Kidney (tissue), 14 donors: ENCODE data around the gene CLIP1. TPM values are rescaled to one million over a fixed set of nuclear protein-coding genes. Genes with fewer than 3 reads are reported as not detected.

Source experiments
- DNase-seq, 5 donors: peaks; one replicate each; pipeline ENCODE4 v3.0.0-alpha.2; 2013 to 2020
- FAIRE-seq: peaks from 2 replicates; lab custom pipeline; 2012; peaks lifted over from hg19 to GRCh38; lab: Jason Lieb, UNC
- H3K27ac ChIP-seq, 2 donors: one replicate each; pipeline ENCODE4 v1.7.0; 2013; ENCODE audit warnings: low read depth in 2 of 2, low read length in 2 of 2, inconsistent platforms in 1 of 2
- H3K27me3 ChIP-seq: one replicate; pipeline ENCODE4 v1.7.1; 2013; ENCODE audit warnings: low read length, inconsistent platforms; ENCODE audit not compliant: control insufficient read depth, insufficient read depth
- H3K36me3 ChIP-seq, 3 donors: one replicate each; pipeline versions ENCODE4 v1.7.0 to v1.7.1; 2013; ENCODE audit warnings: low read length in 3 of 3, control low read depth in 1 of 3, inconsistent platforms in 1 of 3; ENCODE audit not compliant: insufficient read depth in 3 of 3, control insufficient read depth in 2 of 3
- H3K4me1 ChIP-seq, 3 donors: one replicate each; pipeline versions ENCODE4 v1.7.0 to v1.7.1; 2013; ENCODE audit warnings: low read length in 3 of 3, inconsistent platforms in 1 of 3, low read depth in 1 of 3; ENCODE audit not compliant: control insufficient read depth in 2 of 3, insufficient read depth in 2 of 3
- H3K4me3 ChIP-seq, 3 donors: one replicate each; pipeline versions ENCODE4 v1.7.0 to v1.8.1; 2013; ENCODE audit warnings: low read length in 3 of 3, control low read depth in 1 of 3, inconsistent platforms in 1 of 3
- H3K9ac ChIP-seq, 3 donors: one replicate each; pipeline versions ENCODE4 v1.7.0 to v1.7.1; 2013; ENCODE audit warnings: low read length in 3 of 3, control low read depth in 1 of 3, inconsistent platforms in 1 of 3
- H3K9me3 ChIP-seq, 3 donors: one replicate each; pipeline versions ENCODE4 v1.7.0 to v1.7.1; 2013; ENCODE audit warnings: low read length in 3 of 3, control low read depth in 1 of 3, inconsistent platforms in 1 of 3; ENCODE audit not compliant: control insufficient read depth in 2 of 3, insufficient read depth in 1 of 3
- intact Hi-C: fragments of 100-400 bp; cut with DNase I; formaldehyde crosslinking; loops from one replicate; pipeline ENCODE4 v1.11.1; 2022
- polyA plus RNA-seq: library from polyadenylated mRNA; stranded (reverse); fragments of 350-450 nt; fragmentation: Illumina TruSeq; extraction: RNeasy Lipid Tissue Mini Kit (QIAGEN cat#74804); gene quantifications from one replicate; pipeline ENCODE4 v1.2.3, GENCODE V29; 2014; ENCODE audit warnings: low read depth, low replicate concordance; ENCODE audit not compliant: insufficient read depth
- total RNA-seq: library from RNA; stranded (reverse); fragmentation: NEBNext Ultra II Directional; extraction: Animal tissue kit (Norgen Biotek cat#: 25700); gene quantifications from one replicate; pipeline ENCODE4 v1.2.1, GENCODE V29; 2021
- TF ChIP-seq, protein P1 (sequence below): IDR thresholded peaks from 3 replicates; pipeline ENCODE4 v1.5.1; 2012; ENCODE audit warnings: mild to moderate bottlenecking, moderate library complexity, borderline replicate concordance; ENCODE audit not compliant: insufficient read depth; ENCODE audit errors: extremely low read depth
- donor health status: control.
- donor health status: control.
- donor health status: control.
- donor health status: control.
- donor health status: control.
- donor health status: DM: yes; HTN: yes; CAD: no.
- donor health status: Normal renal cell carcinoma (clear cell type).

CLIP1 gene
- total and polyA plus RNA-seq, 2 donors from 2014 or later: 14.5 to 85.3 TPM

DNA sequence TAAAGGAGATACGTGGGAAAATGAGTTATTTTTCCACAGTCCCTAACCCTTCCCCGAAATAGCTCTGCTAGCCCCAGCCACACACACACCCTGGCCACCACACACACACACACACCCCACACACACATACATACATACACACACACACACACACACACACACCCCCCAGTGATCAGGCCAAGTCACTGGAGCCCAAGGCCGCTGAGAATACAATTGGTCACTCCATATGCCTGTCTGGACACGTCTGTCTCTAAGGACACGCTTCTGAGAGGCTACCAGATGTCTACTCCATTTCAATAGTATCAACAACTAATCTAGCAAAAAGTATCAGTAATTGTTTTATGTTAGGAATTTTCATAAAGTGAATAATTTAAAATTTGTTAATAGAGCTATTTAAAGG lies 183.6 kb downstream of the CLIP1 start:
- H3K36me3 ChIP-seq: peaks cover 2 to 31% (median 15%) of the 10 kb centered on the region in 3 donors
- no peaks in the 10 kb centered on the region for H3K9me3 ChIP-seq
- DNase-seq (no peak), FAIRE-seq (no peak)
- no peaks in the 10 kb centered on the region for H3K4me1 ChIP-seq
- no peak overlapping the region for H3K4me3 ChIP-seq
- TF ChIP-seq, protein P1, sequence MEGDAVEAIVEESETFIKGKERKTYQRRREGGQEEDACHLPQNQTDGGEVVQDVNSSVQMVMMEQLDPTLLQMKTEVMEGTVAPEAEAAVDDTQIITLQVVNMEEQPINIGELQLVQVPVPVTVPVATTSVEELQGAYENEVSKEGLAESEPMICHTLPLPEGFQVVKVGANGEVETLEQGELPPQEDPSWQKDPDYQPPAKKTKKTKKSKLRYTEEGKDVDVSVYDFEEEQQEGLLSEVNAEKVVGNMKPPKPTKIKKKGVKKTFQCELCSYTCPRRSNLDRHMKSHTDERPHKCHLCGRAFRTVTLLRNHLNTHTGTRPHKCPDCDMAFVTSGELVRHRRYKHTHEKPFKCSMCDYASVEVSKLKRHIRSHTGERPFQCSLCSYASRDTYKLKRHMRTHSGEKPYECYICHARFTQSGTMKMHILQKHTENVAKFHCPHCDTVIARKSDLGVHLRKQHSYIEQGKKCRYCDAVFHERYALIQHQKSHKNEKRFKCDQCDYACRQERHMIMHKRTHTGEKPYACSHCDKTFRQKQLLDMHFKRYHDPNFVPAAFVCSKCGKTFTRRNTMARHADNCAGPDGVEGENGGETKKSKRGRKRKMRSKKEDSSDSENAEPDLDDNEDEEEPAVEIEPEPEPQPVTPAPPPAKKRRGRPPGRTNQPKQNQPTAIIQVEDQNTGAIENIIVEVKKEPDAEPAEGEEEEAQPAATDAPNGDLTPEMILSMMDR: no peak
- no peaks in the 10 kb centered on the region for H3K27me3 ChIP-seq
- H3K9ac ChIP-seq: no peak overlapping the region
- no peak overlapping the region for H3K27ac ChIP-seq
- intact Hi-C loops: no loop called here

- TF ChIP-seq, protein P1: no peak
- DNase-seq (no peak), FAIRE-seq (no peak)
- H3K9ac ChIP-seq: no peak overlapping the region
- peaks cover 2 to 51% (median 18%) of the 10 kb centered on the region in 3 donors for H3K36me3 ChIP-seq
- H3K27me3 ChIP-seq: no peaks in the 10 kb centered on the region
- intact Hi-C loops: no loop called here
- H3K4me1 ChIP-seq: no peaks in the 10 kb centered on the region
- no peaks in the 10 kb centered on the region for H3K9me3 ChIP-seq
- H3K27ac ChIP-seq: no peak overlapping the region
- H3K4me3 ChIP-seq: no peak overlapping the region
Observed at GRCh38 chr12:122235741-122236140, 186.7 kb downstream of the CLIP1 start.

DNA sequence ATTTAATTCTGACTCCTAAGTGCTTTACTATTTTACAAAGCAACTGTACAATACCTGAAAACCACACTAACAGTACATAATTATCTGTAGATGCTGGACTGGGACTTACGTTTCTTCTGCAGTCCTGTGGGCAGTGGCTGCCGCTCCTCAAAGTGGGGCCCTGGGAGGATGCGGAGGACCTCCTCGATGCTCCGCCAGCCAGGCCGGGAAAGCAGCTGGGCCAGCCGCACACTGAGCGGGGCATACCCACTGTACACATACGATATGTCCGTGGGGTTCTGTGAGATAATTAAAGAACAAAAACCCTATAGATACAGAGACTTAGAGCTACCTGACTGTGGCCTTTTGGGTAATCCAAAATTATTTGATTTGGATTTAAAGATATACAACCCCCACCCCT lies 189.8 kb downstream of the CLIP1 start:
- Histone ChIP-seq H3K4me3 (no peak overlapping the region), H3K36me3 (peaks cover 2 to 54% (median 16%) of the 10 kb centered on the region in 3 donors), H3K9ac (no peak overlapping the region), H3K27me3 (no peaks in the 10 kb centered on the region), H3K4me1 (no peaks in the 10 kb centered on the region), H3K9me3 (no peaks in the 10 kb centered on the region), H3K27ac (no peak overlapping the region)
- TF ChIP-seq, protein P1: no peak
- FAIRE-seq (no peak), DNase-seq (no peak)
- intact Hi-C loops: no loop called here

DNA sequence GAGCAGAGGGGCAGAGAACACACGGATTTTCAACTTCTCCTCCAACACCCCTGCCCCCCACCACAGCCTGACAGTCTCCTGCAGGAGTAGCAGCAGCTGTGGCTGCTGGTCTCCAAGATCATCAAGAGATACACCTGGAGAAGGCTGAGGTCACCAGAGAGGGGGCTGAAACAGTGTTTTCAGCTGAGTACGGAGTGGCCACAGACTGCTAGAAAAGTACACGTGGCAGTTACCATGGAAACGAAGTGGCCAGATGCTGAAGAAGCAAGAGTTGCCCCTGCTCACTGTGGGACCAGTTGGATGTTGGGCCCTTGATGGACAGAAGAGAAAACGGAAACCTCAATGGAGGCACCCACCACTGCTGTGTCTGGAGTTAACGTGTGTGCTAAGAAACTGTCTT lies 191.7 kb downstream of the CLIP1 start:
- Histone ChIP-seq H3K27me3 (no peaks in the 10 kb centered on the region), H3K36me3 (peaks cover 2 to 44% (median 14%) of the 10 kb centered on the region in 3 donors), H3K27ac (no peak overlapping the region), H3K4me1 (peaks cover 0 to 9% (median 0%) of the 10 kb centered on the region in 3 donors), H3K4me3 (no peak overlapping the region), H3K9me3 (no peaks in the 10 kb centered on the region), H3K9ac (no peak overlapping the region)
- intact Hi-C loops: no loop called here
- no peak for DNase-seq
- FAIRE-seq: no peak
- TF ChIP-seq, protein P1: no peak
